GM03348 (cell line): ENCODE measurements around the gene SIRPB1.
A peak's percentile ranks its signal among the peaks of the same experiment; 100 is the strongest.
"Not testable (repeated sequence)": the region's sequence is repeated elsewhere in the genome, so short reads cannot be mapped to it uniquely, and the experiment has no call there.

ENCODE experiments used
- DNase-seq: peaks from one replicate; pipeline ENCODE4 v3.0.0; 2012; ENCODE audit warnings: low spot score

SIRPB1 gene

GRCh38 chr20:1619861-1620444 is at the start of gene SIRPB1:
SIRPB1 (minus strand) TSS chr20:1620009; CDS start chr20:1619944, 65 bp downstream.
- peak; percentile 0 for DNase-seq

- DNase-seq = no peak
Measured at GRCh38 chr20:1669304-1669703, 49.5 kb upstream of the SIRPB1 start.

DNA sequence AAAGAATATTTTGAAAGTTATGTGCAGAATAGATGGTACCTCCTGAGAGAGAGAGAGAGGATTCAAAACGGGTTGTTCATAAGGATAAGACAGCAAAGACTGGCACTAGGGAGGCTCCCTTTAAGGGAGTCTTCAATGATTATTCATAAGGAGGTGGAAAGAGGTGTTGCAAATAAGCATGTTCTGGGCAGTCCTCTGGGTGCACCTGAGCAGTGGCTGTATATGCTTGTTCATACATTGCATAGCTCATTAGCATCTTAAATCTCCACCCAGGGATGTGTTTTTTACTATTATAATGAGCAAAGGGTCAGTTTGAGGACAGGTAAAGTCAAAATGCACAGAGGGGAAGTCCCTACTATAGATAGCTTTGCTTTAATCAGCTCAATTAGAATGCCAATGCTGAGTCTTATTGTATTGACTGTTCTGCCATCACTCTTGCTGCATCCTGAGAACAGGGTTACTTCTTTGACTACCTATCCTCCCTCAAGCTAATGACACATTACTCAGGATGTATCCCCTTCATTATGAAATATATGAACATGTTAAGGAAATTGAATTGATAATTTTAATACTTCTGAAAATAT is 47.8 kb upstream of the SIRPB1 start:
- no peak for DNase-seq

- DNase-seq = no peak
Measured at GRCh38 chr20:1666802-1667201, 47.0 kb upstream of the SIRPB1 start.

GRCh38 chr20:1665345-1665744 is 45.5 kb upstream of the SIRPB1 start:
- no peak for DNase-seq

DNA sequence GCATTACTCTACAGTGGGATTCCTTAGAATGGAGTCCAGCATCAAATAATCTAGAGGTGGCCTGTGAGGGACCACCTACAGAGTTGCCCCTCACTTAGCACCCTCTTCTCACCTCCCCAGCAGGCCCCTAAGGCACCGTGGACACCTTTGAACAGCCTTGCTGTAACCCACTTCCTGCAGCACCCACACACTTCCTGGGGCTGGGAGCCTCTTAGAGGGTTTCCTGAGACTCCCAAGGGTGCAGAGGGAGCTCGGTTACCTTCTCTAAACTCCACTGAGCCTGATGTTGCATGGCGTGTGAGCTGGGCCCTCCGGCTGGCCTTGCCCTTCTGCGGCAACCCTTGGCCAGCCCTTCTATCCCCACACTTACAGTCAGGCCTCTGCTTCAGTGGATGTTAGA is 45.1 kb upstream of the SIRPB1 start:
- DNase-seq = no peak

GRCh38 chr20:1663917-1664316 is 44.1 kb upstream of the SIRPB1 start:
- no peak for DNase-seq

GRCh38 chr20:1661542-1662299 is 41.9 kb upstream of the SIRPB1 start:
- DNase-seq = no peak

DNA sequence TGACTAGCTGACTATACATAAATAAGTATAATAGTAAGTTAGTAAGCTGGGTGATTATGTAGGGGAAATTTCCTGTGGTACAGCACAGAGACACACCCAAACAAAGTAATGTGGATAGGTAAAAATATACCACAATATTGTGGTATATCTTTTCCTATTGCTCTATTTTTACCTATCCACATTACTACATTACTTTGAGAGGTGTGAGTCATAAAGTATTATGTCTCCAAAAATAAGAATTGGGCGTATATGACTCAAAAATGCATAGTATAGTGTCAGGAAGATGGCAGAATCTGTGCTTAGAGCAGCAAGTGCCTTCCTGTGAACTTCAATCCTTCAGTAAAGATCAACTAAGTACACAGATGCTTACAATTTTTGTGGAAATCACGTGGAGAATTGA is 40.4 kb upstream of the SIRPB1 start:
- DNase-seq = no peak

- DNase-seq = no peak
Measured at GRCh38 chr20:1657556-1658334, 37.9 kb upstream of the SIRPB1 start, which contains the start of gene SIRPG. SIRPG (minus strand) TSS chr20:1657779; CDS start chr20:1657714, 65 bp downstream.

DNA sequence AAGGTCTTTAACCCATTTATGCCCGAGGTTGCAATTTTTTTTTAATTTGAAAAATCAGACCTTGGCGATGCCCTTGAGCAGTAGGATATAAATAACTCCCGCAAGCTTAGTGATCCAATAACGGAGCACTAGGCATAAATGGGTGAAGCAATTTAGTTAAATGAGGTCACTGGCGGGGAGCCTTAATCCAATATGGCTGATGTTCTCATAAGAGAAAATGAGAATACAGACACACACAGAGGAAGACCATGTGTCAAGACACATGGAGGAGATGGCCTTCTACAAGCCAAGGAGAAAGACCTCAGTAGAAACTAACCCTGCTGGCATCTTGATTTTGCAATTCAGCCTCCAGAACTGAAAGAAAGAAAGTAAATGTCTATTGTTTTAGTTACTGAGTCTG is 37.0 kb upstream of the SIRPB1 start:
- no peak for DNase-seq

DNA sequence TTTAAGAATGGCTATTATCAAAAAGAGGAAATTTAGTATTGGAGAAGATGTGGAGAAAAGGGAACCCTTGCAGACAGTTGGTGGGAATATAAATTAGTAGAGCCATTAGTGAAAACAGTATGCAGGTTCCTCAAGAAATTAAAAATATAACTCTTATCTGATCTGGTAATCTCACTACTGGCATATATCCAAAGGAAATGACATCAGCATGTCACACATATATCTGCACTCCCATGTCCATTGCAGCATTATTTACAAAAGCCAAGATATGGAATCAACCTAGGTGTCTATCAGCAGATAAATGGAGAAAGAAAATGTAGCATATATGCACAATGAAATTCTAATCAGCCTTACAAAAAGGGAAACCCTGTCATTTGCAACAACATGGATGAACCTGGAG is 35.2 kb upstream of the SIRPB1 start:
- no peak for DNase-seq

DNA sequence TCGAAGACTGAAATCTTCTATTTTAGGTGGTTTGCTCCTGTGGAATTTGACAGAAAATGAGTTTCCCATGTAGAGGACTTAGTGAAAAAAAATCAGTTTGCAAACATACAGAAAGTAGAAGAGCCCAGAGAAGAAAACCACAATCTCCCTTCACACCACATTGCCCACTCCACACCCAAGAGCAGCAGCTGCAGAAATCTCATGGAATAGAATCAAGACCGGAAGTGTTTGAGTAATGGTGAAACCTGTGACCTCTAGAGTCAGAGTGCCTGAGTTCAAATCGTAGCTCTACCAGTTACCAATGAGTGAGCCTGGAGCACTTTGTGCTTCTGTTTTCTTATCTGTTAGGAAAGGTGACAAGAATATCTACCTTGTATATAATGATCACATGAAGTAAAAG is 33.2 kb upstream of the SIRPB1 start:
- no peak for DNase-seq

GRCh38 chr20:1652104-1652503 is 32.3 kb upstream of the SIRPB1 start:
- no peak for DNase-seq

GRCh38 chr20:1651268-1652058 is 31.7 kb upstream of the SIRPB1 start:
- no peak for DNase-seq

DNA sequence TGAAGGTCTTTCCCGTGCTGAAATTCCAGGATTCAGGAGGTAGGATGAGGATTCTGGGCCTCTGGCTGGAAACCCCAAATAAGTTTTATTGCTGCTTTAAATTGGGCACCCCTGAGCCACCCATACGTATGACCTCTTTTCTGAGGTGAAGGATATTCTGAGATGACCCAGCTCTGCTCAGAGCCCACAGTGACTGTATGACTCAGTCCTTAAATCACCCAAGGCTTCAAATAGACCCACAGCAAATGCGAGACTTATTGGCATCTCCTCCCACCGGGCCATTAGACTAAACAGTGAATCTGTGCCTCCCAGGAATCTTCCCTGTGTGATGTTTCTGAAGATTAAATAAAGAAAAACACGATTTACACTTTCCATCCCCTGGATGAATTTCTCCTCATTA is 28.3 kb upstream of the SIRPB1 start:
- no peak for DNase-seq

DNA sequence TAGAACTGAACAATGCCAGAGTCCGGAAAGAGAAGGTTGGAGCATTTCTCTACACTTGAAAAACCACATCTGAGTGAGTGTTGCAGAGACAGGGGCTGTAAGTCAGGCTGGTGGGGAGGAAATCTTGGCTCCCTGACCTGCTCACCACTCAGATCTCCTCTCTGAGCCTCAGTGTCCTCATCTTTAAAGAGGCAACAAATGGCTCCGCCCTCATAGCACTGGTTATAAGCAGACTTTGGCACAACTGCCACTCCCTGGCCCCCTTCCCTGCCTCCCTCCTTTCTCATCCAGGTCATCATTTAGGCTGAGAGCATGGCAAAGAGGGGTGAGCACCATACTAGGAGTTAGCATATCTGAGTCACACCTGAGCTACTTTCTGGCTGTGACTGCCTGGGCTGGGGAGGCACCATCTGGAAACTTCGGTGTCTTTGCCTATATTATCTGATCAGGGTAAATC is 27.2 kb upstream of the SIRPB1 start:
- DNase-seq = no peak

GRCh38 chr20:1644101-1644962 is 24.5 kb upstream of the SIRPB1 start:
- no peak for DNase-seq

GRCh38 chr20:1638643-1639042 is 18.8 kb upstream of the SIRPB1 start:
- not testable (repeated sequence) for DNase-seq

DNA sequence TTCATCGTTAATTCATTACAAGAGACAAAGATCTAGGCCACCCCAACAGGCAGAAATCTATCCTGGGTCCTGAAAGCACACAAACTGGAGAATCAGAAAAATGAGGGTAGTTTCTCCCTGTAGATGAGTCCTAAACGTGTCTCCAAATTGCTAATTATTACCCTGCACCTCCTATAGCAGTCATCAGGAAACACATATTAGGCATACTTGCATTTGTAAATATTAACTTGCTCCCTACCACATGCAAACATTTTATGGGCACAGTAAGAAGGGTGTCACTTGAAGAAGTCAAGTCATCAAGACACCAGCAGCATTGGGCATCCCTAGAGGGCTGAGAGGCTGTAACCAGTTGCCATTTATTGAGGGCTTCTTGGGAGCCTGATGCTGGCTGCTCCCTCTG is 17.9 kb upstream of the SIRPB1 start:
- no peak for DNase-seq

DNA sequence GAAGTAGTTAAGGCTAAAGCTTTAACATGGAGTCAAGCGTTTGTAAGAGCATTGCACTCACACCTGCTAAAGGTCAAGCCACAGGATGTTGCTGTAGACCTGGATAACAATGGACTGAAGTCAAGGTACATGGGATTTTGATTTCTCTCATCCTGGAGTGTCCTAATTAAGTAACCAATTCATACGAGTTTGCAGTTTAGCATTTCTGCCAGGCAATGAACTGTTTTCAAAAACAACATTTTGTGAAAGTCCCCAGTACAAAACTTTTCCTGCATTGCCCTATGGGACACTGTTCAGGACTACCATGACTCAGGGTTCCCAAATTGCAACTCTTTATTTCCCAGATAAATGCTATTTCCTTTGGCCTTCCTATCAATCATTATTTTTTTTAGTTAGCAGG is 17.4 kb upstream of the SIRPB1 start:
- no peak for DNase-seq
